IPS DF 19.7 (cell line): ENCODE measurements around the gene POLR2I.
"Not testable (repeated sequence)": the region's sequence is repeated elsewhere in the genome, so short reads cannot be mapped to it uniquely, and the experiment has no call there.

Experiments used
- DNase-seq: peaks from one replicate; pipeline ENCODE4 v3.0.0-alpha.2; 2013; ENCODE audit warnings: low read depth, low spot score

The POLR2I gene

GRCh38 chr19:36134867-36135266 lies 20.2 kb upstream of the POLR2I start:
- DNase-seq = not testable (repeated sequence)

DNA sequence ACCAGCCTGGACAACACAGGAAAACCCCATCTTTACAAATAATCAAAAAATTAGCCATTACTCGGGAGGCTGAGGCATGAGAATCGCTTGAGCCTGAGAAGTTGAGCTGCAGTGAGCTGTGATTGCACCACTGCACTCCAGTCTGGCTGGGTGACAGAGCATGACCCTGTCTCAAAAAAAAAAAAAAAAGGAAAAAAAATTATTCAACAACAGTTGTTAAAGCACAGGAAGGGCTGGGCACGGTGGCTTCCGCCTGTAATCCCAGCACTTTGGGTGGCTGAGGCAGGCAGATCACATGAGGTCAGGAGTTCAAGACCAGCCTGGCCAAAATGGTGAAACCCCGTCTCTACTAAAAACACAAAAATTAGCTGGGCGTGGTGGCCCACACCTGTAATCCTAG lies 16.5 kb upstream of the POLR2I start:
- not testable (repeated sequence) for DNase-seq

DNA sequence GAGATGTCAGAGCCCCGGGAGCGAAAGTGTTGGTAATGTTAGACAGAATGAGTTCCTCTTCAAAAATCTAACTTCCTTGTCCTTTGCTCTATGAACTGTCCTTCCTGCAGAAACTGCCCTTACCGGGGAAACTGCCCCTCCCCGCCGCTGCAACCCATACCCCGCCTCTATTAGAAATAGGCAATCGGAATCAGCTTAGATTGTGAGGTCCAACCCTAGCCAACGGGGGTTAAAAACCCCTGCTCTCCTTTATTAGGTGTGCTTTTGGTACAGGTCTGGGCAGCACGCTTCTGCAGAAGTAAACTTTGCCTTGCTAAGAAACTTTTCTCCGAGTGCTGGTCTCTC lies 13.7 kb upstream of the POLR2I start:
- no peak for DNase-seq

- DNase-seq = no peak
These were observed 10.9 kb upstream of the POLR2I start for GRCh38 chr19:36125557-36125956.

DNA sequence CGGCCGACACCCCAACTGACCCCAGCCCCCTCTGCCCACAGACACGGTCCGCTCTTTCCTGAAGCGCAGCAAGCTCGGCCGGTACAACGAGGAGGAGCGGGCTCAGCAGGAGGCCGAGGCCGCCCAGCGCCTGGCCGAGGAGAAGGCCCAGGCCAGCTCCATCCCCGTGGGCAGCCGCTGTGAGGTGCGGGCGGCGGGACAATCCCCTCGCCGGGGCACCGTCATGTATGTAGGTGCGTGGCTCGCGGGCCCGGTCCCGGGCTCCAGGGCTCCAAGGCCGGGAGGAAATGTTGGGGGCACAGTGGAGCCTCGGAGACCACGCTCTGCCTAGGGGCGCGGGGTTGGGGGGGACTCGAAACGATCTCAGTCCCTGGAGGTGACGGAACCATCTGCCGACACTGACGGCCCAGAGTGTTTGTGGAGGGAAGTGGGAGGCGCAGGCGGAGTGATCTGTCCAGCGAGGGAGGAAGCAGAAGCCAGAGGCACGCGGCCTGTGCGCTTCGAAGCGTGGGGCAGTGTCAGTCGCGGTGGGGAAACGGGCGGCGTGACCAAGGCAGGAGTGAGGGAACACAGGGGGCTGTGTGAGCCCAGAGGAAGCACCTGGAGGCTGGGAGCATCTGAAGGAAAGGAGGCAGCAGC lies 6.9 kb upstream of the POLR2I start:
- no peak for DNase-seq

DNA sequence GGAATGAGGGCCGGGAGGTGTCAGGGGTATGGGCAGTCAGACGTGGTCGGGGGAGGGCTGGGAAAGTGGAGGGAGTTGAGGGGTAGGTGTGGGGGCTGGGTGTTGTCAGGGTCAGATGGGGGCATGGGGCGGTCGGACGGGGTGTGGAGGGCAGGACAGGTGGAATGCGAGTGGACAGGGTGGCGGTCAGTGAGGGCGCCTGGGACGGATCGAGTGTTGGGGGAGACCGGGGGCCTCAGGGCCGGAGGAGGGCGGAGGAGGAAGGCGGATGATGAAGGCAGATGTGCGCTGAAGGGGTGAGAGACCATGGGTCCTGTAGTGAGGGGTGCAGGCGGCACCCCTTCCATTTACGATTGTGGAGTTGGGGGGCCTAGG lies 6.3 kb upstream of the POLR2I start:
- DNase-seq = no peak

- DNase-seq = no peak
These were observed 5.7 kb upstream of the POLR2I start for GRCh38 chr19:36120092-36120983.

DNA sequence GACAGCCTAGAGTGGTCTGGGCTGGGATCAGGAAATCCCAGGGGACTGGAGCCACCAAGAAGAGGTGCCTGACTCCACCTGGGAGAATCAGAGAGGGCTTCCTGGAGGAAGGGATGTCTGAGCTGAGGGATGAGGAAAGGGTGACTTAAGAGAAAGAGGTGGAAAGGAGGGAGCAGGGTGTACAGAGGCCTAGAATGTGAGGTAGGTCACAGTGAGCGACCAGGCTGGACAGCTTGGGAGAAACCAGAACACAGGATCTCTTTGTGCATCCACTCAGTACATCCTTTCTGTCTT lies 1.6 kb upstream of the POLR2I start:
- DNase-seq = no peak

DNA sequence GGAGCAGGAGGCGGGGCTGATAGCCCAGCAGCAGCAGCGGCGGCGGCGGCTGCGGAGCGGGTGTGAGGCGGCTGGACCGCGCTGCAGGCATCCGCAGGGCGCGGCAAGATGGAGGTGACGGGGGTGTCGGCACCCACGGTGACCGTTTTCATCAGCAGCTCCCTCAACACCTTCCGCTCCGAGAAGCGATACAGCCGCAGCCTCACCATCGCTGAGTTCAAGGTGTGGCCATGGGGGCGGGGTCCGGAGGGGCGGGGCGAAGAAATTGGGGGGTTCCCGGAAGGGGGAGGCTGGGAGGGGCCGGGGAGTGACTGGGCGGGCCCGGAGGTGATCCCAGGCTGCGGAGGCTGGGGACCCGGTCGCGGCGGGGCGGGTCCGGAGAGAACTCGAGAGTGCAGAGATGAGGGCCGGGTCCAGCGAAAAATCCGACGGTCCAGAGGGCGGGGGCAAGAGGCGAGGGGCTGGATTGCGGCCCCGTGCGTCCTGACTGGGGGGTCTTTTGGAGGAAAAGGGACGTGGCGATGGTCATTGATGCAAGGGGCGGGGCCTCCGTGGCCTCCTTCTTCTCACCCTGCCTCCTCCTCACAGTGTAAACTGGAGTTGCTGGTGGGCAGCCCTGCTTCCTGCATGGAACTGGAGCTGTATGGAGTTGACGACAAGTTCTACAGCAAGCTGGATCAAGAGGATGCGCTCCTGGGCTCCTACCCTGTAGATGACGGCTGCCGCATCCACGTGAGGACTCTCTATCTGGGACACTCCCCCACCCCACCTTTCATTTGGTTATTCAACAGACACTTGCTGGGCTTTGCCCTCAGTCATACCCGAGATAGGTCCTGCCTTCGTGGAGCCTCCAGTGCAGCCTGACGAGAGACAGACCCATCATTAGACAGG lies 1.0 kb upstream of the POLR2I start, which contains the start of gene TBCB:
Gene TBCB, plus strand, starts transcription at position 16 of the 891 bp plus-strand sequence. Its CDS starts 93 bp downstream, at position 109.
- no peak for DNase-seq

- DNase-seq = no peak
These were observed 568 bp downstream of the POLR2I start for GRCh38 chr19:36113894-36114720.

GRCh38 chr19:36113425-36113824 lies 1.2 kb downstream of the POLR2I start:
- DNase-seq = no peak

- no peak for DNase-seq
These were observed 2.0 kb downstream of the POLR2I start for GRCh38 chr19:36112678-36113077.

GRCh38 chr19:36111200-36111539 lies 3.5 kb downstream of the POLR2I start:
- DNase-seq = no peak

- no peak for DNase-seq
These were observed 4.0 kb downstream of the POLR2I start, which contains the start of gene OVOL3 for GRCh38 chr19:36110487-36111199. TSS of gene OVOL3 (plus strand) at chr19:36111143. CDS start at chr19:36111203, 60 bp downstream.

GRCh38 chr19:36108684-36109083 lies 6.0 kb downstream of the POLR2I start:
- DNase-seq = no peak

DNA sequence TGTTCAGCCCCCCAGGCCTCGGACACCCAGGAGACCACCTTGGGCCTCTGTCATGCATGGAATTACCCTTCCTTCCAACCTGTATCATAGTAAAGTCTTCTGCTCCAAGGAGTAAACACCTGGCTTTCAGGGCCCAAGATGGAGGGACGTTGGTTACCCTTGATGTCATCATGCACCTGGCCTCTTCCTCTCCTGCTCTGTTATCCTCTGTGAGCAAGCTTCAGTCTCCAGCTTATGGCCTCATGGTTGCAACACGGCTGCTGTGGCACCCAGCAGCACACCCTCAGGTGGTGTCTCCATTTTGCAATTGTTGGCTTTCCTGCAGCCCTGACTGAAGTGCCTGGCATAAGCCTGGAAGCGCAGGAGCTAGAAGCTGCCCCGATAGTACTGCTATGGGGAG lies 7.7 kb downstream of the POLR2I start:
- DNase-seq = no peak

DNA sequence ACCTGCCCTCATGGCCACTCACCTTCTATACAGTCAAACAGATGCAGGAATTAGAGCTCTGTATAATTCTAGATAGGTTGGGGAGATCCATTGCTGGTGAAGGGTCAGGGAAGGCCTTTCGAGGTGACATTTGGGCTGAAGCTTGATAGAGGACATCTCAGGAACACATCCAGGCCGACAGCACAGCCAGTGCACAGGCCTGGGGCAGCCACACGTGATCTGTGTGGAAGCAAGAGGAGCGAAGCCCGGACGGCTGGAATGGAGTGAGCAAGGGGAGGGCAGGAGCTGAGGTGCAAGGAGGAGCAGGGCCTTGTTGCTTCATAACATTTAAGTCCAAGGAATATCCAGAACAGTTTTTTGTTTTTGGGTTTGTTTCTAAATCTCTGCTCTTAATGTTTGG lies 8.2 kb downstream of the POLR2I start:
- DNase-seq = no peak

DNA sequence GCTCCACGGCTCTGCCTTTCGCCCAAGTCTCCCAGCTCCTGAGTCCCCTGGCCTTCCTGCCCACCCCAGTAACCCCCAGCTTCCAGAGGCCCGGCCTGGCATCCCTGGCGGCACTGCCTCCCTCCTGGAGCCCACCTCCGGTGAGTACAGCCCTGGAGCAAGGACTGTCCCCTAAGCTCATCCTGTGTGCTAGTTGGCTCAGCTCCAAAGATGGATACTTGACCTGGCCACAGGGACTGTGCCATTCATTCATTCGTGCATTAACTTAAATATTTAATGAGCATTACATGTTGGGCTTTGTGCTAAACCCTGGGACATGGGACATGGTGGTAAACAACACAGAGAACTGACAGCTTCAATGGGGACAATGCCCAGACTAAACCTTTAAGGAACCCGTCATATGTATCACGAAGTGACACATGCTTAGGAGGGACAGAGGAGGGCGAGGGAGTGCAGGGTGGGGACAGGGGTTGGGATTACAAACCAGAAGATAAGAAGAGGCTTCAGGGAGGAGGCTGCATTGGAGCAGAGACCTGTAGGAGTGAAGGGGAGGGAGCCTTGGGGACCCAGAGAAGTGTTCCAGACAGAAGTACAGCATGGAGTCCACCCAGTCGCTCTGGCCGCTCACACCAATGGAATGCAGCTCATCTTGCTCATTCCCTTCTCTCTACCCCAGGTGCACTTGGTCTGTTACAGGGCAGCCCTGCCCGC lies 10.7 kb downstream of the POLR2I start:
- no peak for DNase-seq

- no peak for DNase-seq
These were observed 11.5 kb downstream of the POLR2I start for GRCh38 chr19:36103040-36103626.
